Esophagus squamous epithelium (tissue), 5 donors: Measurements from ENCODE around the gene ANKRD52. TPM values are rescaled to one million over a fixed set of nuclear protein-coding genes. Genes with fewer than 3 reads are reported as not detected.

Experiments
- DNase-seq: peaks from one replicate; lab custom pipeline; 2025; lab: John Stamatoyannopoulos, UW
- H3K27ac ChIP-seq, 4 donors: fragments of 200-600 bp; sonication (generic); one replicate each; pipeline ENCODE4 v1.5.1; 2016 to 2019; ENCODE audit warnings: mild to moderate bottlenecking in 1 of 4
- H3K27me3 ChIP-seq, 4 donors: fragments of 200-600 bp; sonication (generic); 1 replicate in 3 of 4; 2 replicates in 1 of 4; pipeline versions ENCODE4 v1.5.1 to v1.6.0; 2017 to 2021; ENCODE audit warnings: antibody characterized with exemption in 1 of 4
- H3K36me3 ChIP-seq, 3 donors: fragments of 200-600 bp; sonication (generic); one replicate each; pipeline ENCODE4 v1.5.1; 2016 to 2019
- H3K4me1 ChIP-seq, 3 donors: fragments of 200-600 bp; sonication (generic); one replicate each; pipeline ENCODE4 v1.5.1; 2017 to 2019
- H3K4me3 ChIP-seq, 4 donors: fragments of 200-600 bp; sonication (generic); 1 replicate in 3 of 4; 2 replicates in 1 of 4; pipeline ENCODE4 v1.5.1; 2016 to 2019; ENCODE audit warnings: mild to moderate bottlenecking in 2 of 4, moderate library complexity in 1 of 4
- H3K9me3 ChIP-seq, 3 donors: fragments of 200-600 bp; sonication (generic); one replicate each; pipeline ENCODE4 v1.5.1; 2016 to 2019
- POLR2A ChIP-seq, 4 donors: fragments of 450-650 bp; IDR thresholded peaks; one replicate each; pipeline ENCODE4 v1.6.1; 2017; ENCODE audit warnings: antibody characterized with exemption in 4 of 4, mild to moderate bottlenecking in 4 of 4, moderate library complexity in 3 of 4
- WGBS, 2 donors: methylation state at CpG; one replicate each; pipeline ENCODE4 v1.1.5; 2018; 5-methylcytosine and 5-hydroxymethylcytosine counted together
- intact Hi-C: fragments of 100-400 bp; cut with DNase I; formaldehyde crosslinking; loops from one replicate; pipeline ENCODE4 v1.15.0; 2022
- total RNA-seq, 4 donors: library from RNA; depleted of rRNA; stranded (reverse); fragments of >200 nt; gene quantifications; one replicate each; pipeline ENCODE4 v1.1.0, GENCODE V29; 2016
- TF ChIP-seq, protein P1 (sequence below), 6 experiments: fragments of 450-650 bp in 4 of 6; fragments of 200-600 bp in 2 of 6; sonication (generic) in 2 of 6; IDR thresholded peaks; one replicate each; pipeline ENCODE4 v1.5.1; 2016 to 2019; ENCODE audit warnings: antibody characterized with exemption in 6 of 6, mild to moderate bottlenecking in 4 of 6, moderate library complexity in 4 of 6
- donor health status: DM: yes; HTN: yes; CAD: no.

The ANKRD52 gene
- total RNA-seq, 4 donors from 2014 or later: 9.2 to 15.8 (median 13.9) TPM

- TF ChIP-seq, protein P1, sequence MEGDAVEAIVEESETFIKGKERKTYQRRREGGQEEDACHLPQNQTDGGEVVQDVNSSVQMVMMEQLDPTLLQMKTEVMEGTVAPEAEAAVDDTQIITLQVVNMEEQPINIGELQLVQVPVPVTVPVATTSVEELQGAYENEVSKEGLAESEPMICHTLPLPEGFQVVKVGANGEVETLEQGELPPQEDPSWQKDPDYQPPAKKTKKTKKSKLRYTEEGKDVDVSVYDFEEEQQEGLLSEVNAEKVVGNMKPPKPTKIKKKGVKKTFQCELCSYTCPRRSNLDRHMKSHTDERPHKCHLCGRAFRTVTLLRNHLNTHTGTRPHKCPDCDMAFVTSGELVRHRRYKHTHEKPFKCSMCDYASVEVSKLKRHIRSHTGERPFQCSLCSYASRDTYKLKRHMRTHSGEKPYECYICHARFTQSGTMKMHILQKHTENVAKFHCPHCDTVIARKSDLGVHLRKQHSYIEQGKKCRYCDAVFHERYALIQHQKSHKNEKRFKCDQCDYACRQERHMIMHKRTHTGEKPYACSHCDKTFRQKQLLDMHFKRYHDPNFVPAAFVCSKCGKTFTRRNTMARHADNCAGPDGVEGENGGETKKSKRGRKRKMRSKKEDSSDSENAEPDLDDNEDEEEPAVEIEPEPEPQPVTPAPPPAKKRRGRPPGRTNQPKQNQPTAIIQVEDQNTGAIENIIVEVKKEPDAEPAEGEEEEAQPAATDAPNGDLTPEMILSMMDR (IDR thresholded peaks at IDR 0.05): peak; percentile 78 to 89 (median 86)
- TF ChIP-seq POLR2A (IDR thresholded peaks at IDR 0.05): no peak
- intact Hi-C loops: no loop called here
- no peaks in the 10 kb centered on the region for H3K36me3 ChIP-seq
- DNase-seq: peak; percentile 16
- H3K9me3 ChIP-seq: no peaks in the 10 kb centered on the region
- 32 to 55% methylated on average over 1 of the region's 1 CpG for WGBS, 2 donors
- no peak overlapping the region for H3K27ac ChIP-seq
- no peaks in the 10 kb centered on the region for H3K27me3 ChIP-seq
- H3K4me1 ChIP-seq: peaks cover 10 to 20% (median 11%) of the 10 kb centered on the region in 3 donors
- no peak overlapping the region for H3K4me3 ChIP-seq
Measured at GRCh38 chr12:56193025-56193578, 65.1 kb downstream of the ANKRD52 start.

GRCh38 chr12:56192582-56192981 is 65.6 kb downstream of the ANKRD52 start:
- intact Hi-C loops: no loop called here
- no peak for TF ChIP-seq POLR2A (IDR thresholded peaks at IDR 0.05)
- TF ChIP-seq, protein P1 (IDR thresholded peaks at IDR 0.05): no peak
- no peak for DNase-seq
- H3K9me3 ChIP-seq: no peaks in the 10 kb centered on the region
- peaks cover 15 to 25% (median 16%) of the 10 kb centered on the region in 3 donors for H3K4me1 ChIP-seq
- no peaks in the 10 kb centered on the region for H3K36me3 ChIP-seq
- no peak overlapping the region for H3K4me3 ChIP-seq
- no peak overlapping the region for H3K27ac ChIP-seq
- H3K27me3 ChIP-seq: no peaks in the 10 kb centered on the region

- TF ChIP-seq, protein P1 (IDR thresholded peaks at IDR 0.05): no peak
- no peak for TF ChIP-seq POLR2A (IDR thresholded peaks at IDR 0.05)
- Histone ChIP-seq H3K9me3 (no peaks in the 10 kb centered on the region), H3K36me3 (peaks cover 0 to 16% (median 2%) of the 10 kb centered on the region in 3 donors), H3K27me3 (no peaks in the 10 kb centered on the region), H3K27ac (peak overlapping the region; percentile 93 to 99 (median 95)), H3K4me3 (peak overlapping the region in 3 of 4 donors; percentile 78 to 97 (median 86)), H3K4me1 (peaks cover 18 to 38% (median 25%) of the 10 kb centered on the region in 3 donors)
- no peak for DNase-seq
- 26 to 28% methylated on average over 7 to 9 of the region's 9 CpGs for WGBS, 2 donors
- intact Hi-C loops: no loop called here
Measured at GRCh38 chr12:56190695-56191155, 67.5 kb downstream of the ANKRD52 start.

DNA sequence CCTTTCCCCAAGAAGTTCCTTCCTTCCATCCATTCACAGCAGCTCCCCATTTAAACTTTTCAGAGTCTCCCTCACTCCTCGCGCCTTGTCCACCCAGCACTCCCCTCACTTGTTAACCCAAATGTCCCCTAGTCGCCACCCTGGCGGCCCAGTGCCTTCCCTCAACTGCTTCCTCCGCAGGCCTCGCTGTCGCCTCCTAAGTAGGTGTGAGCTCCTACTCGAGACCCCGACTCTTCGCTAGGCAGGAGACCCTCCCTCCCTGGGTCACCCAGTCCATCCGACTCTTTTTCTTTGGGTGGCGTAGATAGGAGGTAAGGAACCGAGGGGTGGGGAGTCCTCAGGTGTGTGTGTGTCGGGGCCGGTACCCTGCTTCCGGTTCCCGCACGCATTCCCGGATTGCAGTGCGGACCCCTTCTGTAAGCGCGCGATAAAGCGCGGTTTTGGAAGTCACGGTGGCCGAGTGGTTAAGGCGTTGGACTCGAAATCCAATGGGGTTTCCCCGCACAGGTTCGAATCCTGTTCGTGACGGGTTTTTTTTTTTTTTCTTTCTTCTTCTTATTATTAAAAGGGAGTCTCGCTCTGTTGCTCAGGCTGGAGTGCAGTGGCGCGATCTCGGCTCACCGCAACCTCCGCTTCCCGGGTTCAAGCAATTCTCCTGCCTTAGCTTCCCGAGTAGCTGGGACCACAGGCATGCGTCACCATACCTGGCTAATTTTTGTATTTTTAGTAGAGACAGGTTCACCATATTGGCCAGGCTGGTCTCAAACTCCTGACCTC is 68.1 kb downstream of the ANKRD52 start:
- peaks cover 18 to 38% (median 25%) of the 10 kb centered on the region in 3 donors for H3K4me1 ChIP-seq
- no peaks in the 10 kb centered on the region for H3K9me3 ChIP-seq
- H3K4me3 ChIP-seq: peak overlapping the region; percentile 78 to 97 (median 90)
- TF ChIP-seq, protein P1 (IDR thresholded peaks at IDR 0.05): peak in 3 of 6 experiments; percentile 9 to 22 (median 9)
- TF ChIP-seq POLR2A (IDR thresholded peaks at IDR 0.05): no peak
- peaks cover 2 to 22% (median 6%) of the 10 kb centered on the region in 3 donors for H3K36me3 ChIP-seq
- 1% methylated on average over 29 to 39 of the region's 42 CpGs for WGBS, 2 donors
- DNase-seq: peak; percentile 26
- H3K27me3 ChIP-seq: no peaks in the 10 kb centered on the region
- intact Hi-C loops: loop anchor here (5.0 kb wide), 1 partner anchor 63 kb away; the partner anchor contains the start of gene ESYT1
- H3K27ac ChIP-seq: peak overlapping the region; percentile 93 to 99 (median 95)
